ENCODE data around the gene PDAP1.
"Not testable (repeated sequence)": the region's sequence is repeated elsewhere in the genome, so short reads cannot be mapped to it uniquely, and the experiment has no call there.

PDAP1 gene

GRCh38 chr7:99415513-99416127 lies 7.2 kb upstream of the PDAP1 start:
- TF ChIP-seq CTCF (conservative IDR thresholded peaks at IDR 0.05; ENCODE audit: low read length), result peak; percentile 65
- not testable (repeated sequence) for H3K4me3 ChIP-seq (ENCODE audit: low read length)
- DNase-seq (ENCODE audit: low read depth), result peak; percentile 75

GRCh38 chr7:99410635-99411034 lies 2.2 kb upstream of the PDAP1 start:
- no peak overlapping the region; the same call in 1 of the 2 replicates for H3K4me3 ChIP-seq (ENCODE audit: low read length)

GRCh38 chr7:99409806-99410205 lies 1.4 kb upstream of the PDAP1 start:
- DNase-seq (ENCODE audit: low read depth), result no peak
- no peak for TF ChIP-seq CTCF (conservative IDR thresholded peaks at IDR 0.05; ENCODE audit: low read length)
- peak overlapping the region; percentile 100 for H3K4me3 ChIP-seq (ENCODE audit: low read length)

More at GRCh38 chr7:99410635-99411034, 2.2 kb upstream of the PDAP1 start:
- no peak for TF ChIP-seq CTCF (conservative IDR thresholded peaks at IDR 0.05; ENCODE audit: low read length)
- DNase-seq (ENCODE audit: low read depth), result no peak

- H3K4me3 ChIP-seq (ENCODE audit: low read length), result peak overlapping the region; percentile 100
- DNase-seq (ENCODE audit: low read depth), result no peak
- TF ChIP-seq CTCF (conservative IDR thresholded peaks at IDR 0.05; ENCODE audit: low read length), result no peak
Measured at GRCh38 chr7:99409192-99409572, 785 bp upstream of the PDAP1 start.

- no peak for TF ChIP-seq CTCF (conservative IDR thresholded peaks at IDR 0.05; ENCODE audit: low read length)
- peak overlapping the region; percentile 100 for H3K4me3 ChIP-seq (ENCODE audit: low read length)
- peak; percentile 82 for DNase-seq (ENCODE audit: low read depth)
Measured at GRCh38 chr7:99407872-99408378, 472 bp downstream of the PDAP1 start.

- H3K4me3 ChIP-seq (ENCODE audit: low read length), result peak overlapping the region; percentile 6; the same call in 1 of the 2 replicates
- TF ChIP-seq CTCF (conservative IDR thresholded peaks at IDR 0.05; ENCODE audit: low read length), result no peak
- DNase-seq (ENCODE audit: low read depth), result no peak
Measured at GRCh38 chr7:99406557-99406956, 1.8 kb downstream of the PDAP1 start.

GRCh38 chr7:99404977-99405320 lies 3.4 kb downstream of the PDAP1 start:
- TF ChIP-seq CTCF (conservative IDR thresholded peaks at IDR 0.05; ENCODE audit: low read length), result no peak
- DNase-seq (ENCODE audit: low read depth), result no peak
- no peak overlapping the region for H3K4me3 ChIP-seq (ENCODE audit: low read length)

All from AG10803 (cell line).